Smooth muscle cell of the umbilical artery (primary cell): Measurements from ENCODE around the gene CUBN. TPM values are rescaled to one million over a fixed set of nuclear protein-coding genes. Genes with fewer than 3 reads are reported as not detected.

ENCODE experiments used
- total RNA-seq: library from RNA; depleted of rRNA; stranded (reverse); fragments of >200 nt; gene quantifications from 2 replicates; pipeline ENCODE4 v1.2.3, GENCODE V29; 2014

CUBN gene
- total RNA-seq = 0.89 and 4.8 TPM in 2 replicates

GRCh38 chr10:17129741-17130140, at the start of gene CUBN:
CUBN (minus strand) TSS chr10:17129811; CDS start chr10:17129765, 46 bp downstream.

GRCh38 chr10:16817125-16818019, 312.2 kb downstream of the CUBN start, which contains the start of gene RSU1:
RSU1 (minus strand) TSS chr10:16817424; CDS start chr10:16817081, 343 bp downstream.

Other genes with a start within 250 kb of the CUBN start
- 3.3 and 4.7 TPM in 2 replicates for gene TRDMT1, start 71.9 kb upstream of the CUBN start, total RNA-seq
- gene VIM, start 98.4 kb upstream of the CUBN start, total RNA-seq = 2,353 and 9,144 TPM in 2 replicates